Prostate gland (tissue), 2 donors: ENCODE measurements around the gene PTDSS2. TPM values are rescaled to one million over a fixed set of nuclear protein-coding genes. Genes with fewer than 3 reads are reported as not detected.
"Not testable (repeated sequence)": the region's sequence is repeated elsewhere in the genome, so short reads cannot be mapped to it uniquely, and the experiment has no call there.

Experiments
- DNase-seq: peaks from one replicate; pipeline ENCODE4 v3.0.0-alpha.2; 2019; ENCODE audit warnings: low spot score
- H3K27ac ChIP-seq, 2 donors: fragments of 200-600 bp; sonication (generic); 2 replicates each; pipeline ENCODE4 v1.5.1; 2017 to 2019
- H3K27me3 ChIP-seq: fragments of 200-600 bp; sonication (generic); replicated peaks from 2 replicates; pipeline ENCODE4 v1.5.1; 2019; ENCODE audit not compliant: insufficient read depth
- H3K36me3 ChIP-seq, 2 donors: fragments of 200-600 bp; sonication (generic); 1 replicate in 1 of 2; 2 replicates in 1 of 2; pipeline versions ENCODE4 v1.5.1 to v1.8.1; 2017 to 2019
- H3K4me1 ChIP-seq: fragments of 200-600 bp; sonication (generic); replicated peaks from 2 replicates; pipeline ENCODE4 v1.5.1; 2019
- H3K4me3 ChIP-seq, 2 donors: fragments of 200-600 bp; sonication (generic); 2 replicates each; pipeline ENCODE4 v1.5.1; 2017 to 2019
- H3K9me3 ChIP-seq: fragments of 200-600 bp; sonication (generic); 2 replicates; pipeline ENCODE4 v1.5.1; 2017
- CTCF ChIP-seq, 4 experiments: fragments of 200-600 bp in 2 of 4; fragments of 450-650 bp in 2 of 4; sonication (generic) in 2 of 4; IDR thresholded peaks; 1 replicate in 3 of 4; 2 replicates in 1 of 4; pipeline ENCODE4 v1.5.1; 2016 to 2019; ENCODE audit warnings: antibody characterized with exemption in 4 of 4, mild to moderate bottlenecking in 2 of 4, moderate library complexity in 2 of 4
- POLR2A ChIP-seq: fragments of 450-650 bp; IDR thresholded peaks from one replicate; pipeline ENCODE4 v1.6.1; 2016; ENCODE audit warnings: antibody characterized with exemption, mild to moderate bottlenecking
- POLR2AphosphoS5 ChIP-seq: sonication (generic); formaldehyde crosslinking; IDR thresholded peaks from one replicate; pipeline ENCODE4 v1.6.1; 2017; ENCODE audit warnings: antibody characterized with exemption
- WGBS: methylation state at CpG from one replicate; pipeline ENCODE4 v1.1.5; 2018; 5-methylcytosine and 5-hydroxymethylcytosine counted together
- intact Hi-C: fragments of 100-400 bp; cut with DNase I; formaldehyde crosslinking; loops from one replicate; pipeline ENCODE4 v1.14.2; 2022
- total RNA-seq, 2 donors: library from RNA; depleted of rRNA; stranded (reverse); fragments of >200 nt; gene quantifications; one replicate each; pipeline ENCODE4 v1.1.0, GENCODE V29; 2016

PTDSS2 gene
- total RNA-seq, 2 donors from 2014 or later = 46.3 to 50.3 TPM

- Histone ChIP-seq H3K27me3 (no peaks in the 10 kb centered on the region), H3K27ac (peak overlapping the region in 1 of 2 donors; percentile 85), H3K9me3 (no peaks in the 10 kb centered on the region), H3K4me3 (no peak overlapping the region), H3K4me1 (peaks cover 6% of the 10 kb centered on the region), H3K36me3 (no peaks in the 10 kb centered on the region)
- TF ChIP-seq CTCF (IDR thresholded peaks at IDR 0.05) = no peak
- no peak for TF ChIP-seq POLR2A
- no peak for TF ChIP-seq POLR2AphosphoS5
- no peak for DNase-seq
- intact Hi-C loops = no loop called here
- WGBS = 77% methylated on average over 12 of the region's 12 CpGs
These were observed 18.0 kb downstream of the PTDSS2 start for GRCh38 chr11:468036-468435.

GRCh38 chr11:468493-468892, 18.4 kb downstream of the PTDSS2 start:
- no peak overlapping the region for H3K4me3 ChIP-seq
- intact Hi-C loops = no loop called here
- H3K27ac ChIP-seq = peak overlapping the region; percentile 70 to 85
- H3K4me1 ChIP-seq = peaks cover 6% of the 10 kb centered on the region
- no peaks in the 10 kb centered on the region for H3K36me3 ChIP-seq
- no peak for DNase-seq
- TF ChIP-seq CTCF (IDR thresholded peaks at IDR 0.05) = no peak
- no peak for TF ChIP-seq POLR2A
- TF ChIP-seq POLR2AphosphoS5 = no peak
- WGBS = 55% methylated on average over 6 of the region's 6 CpGs
- no peaks in the 10 kb centered on the region for H3K27me3 ChIP-seq
- H3K9me3 ChIP-seq = no peaks in the 10 kb centered on the region

GRCh38 chr11:469026-469683, 19.1 kb downstream of the PTDSS2 start:
- DNase-seq, H3K27me3 ChIP-seq, H3K9me3 ChIP-seq, H3K4me1 ChIP-seq, intact Hi-C loops, H3K36me3 ChIP-seq: not testable (repeated sequence)
- 17% methylated on average over 19 of the region's 19 CpGs for WGBS
- Histone ChIP-seq H3K4me3 (peak overlapping the region in 1 of 2 donors; percentile 17), H3K27ac (peak overlapping the region; percentile 70 to 85)

- WGBS = 46% methylated on average over 28 of the region's 28 CpGs
- Histone ChIP-seq H3K27me3 (no peaks in the 10 kb centered on the region), H3K4me3 (peak overlapping the region in 1 of 2 donors; percentile 17), H3K9me3 (no peaks in the 10 kb centered on the region), H3K4me1 (peaks cover 6% of the 10 kb centered on the region), H3K36me3 (no peaks in the 10 kb centered on the region), H3K27ac (peak overlapping the region; percentile 70 to 85)
- intact Hi-C loops = no loop called here
- DNase-seq = peak; percentile 82
- TF ChIP-seq CTCF (IDR thresholded peaks at IDR 0.05) = peak in 2 of 4 experiments; percentile 50 to 63
- TF ChIP-seq POLR2AphosphoS5 = peak; percentile 92
- peak; percentile 28 for TF ChIP-seq POLR2A
These were observed 19.8 kb downstream of the PTDSS2 start for GRCh38 chr11:469684-470560.

- Histone ChIP-seq H3K9me3 (no peaks in the 10 kb centered on the region), H3K27me3 (no peaks in the 10 kb centered on the region), H3K36me3 (no peaks in the 10 kb centered on the region), H3K27ac (no peak overlapping the region), H3K4me1 (peaks cover 6% of the 10 kb centered on the region), H3K4me3 (no peak overlapping the region)
- DNase-seq = no peak
- TF ChIP-seq POLR2AphosphoS5 (no peak), POLR2A (no peak), CTCF (IDR thresholded peaks at IDR 0.05) (no peak)
- WGBS = 96% methylated on average over 61 of the region's 61 CpGs
- intact Hi-C loops = no loop called here
These were observed 21.5 kb downstream of the PTDSS2 start for GRCh38 chr11:471468-472145.
